ENCODE measurements around the gene ITPRIPL1.

Gene ITPRIPL1

DNA sequence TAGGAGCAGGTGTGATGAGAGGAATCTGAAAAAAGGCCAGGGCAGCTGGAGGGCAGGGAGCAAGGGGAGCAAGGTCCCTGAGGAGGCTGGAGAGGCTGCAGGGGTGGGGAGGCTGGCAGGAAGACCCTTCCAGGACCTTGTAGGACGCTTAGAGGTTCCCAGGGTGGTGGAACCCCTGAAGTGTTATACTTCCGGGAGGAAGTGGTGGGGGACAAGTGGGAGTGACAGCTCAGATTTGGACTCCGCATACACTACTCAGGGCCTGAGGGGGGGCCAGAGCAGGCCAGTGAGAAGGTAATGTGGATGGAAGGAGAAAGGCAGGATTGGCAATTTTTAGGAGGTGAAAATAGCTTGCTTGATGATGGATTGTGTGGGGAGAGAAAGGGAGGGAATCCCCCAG is 8.6 kb downstream of the ITPRIPL1 start:
- peaks cover 15% of the 10 kb centered on the region for H3K36me3 ChIP-seq
- no peaks in the 10 kb centered on the region for H3K27me3 ChIP-seq (ENCODE audit: insufficient read depth, low read depth, severe bottlenecking)
- no peak for DNase-seq
- H3K27ac ChIP-seq: no peak overlapping the region
- H3K9me3 ChIP-seq (ENCODE audit: severe bottlenecking): no peaks in the 10 kb centered on the region
- TF ChIP-seq, protein P1, sequence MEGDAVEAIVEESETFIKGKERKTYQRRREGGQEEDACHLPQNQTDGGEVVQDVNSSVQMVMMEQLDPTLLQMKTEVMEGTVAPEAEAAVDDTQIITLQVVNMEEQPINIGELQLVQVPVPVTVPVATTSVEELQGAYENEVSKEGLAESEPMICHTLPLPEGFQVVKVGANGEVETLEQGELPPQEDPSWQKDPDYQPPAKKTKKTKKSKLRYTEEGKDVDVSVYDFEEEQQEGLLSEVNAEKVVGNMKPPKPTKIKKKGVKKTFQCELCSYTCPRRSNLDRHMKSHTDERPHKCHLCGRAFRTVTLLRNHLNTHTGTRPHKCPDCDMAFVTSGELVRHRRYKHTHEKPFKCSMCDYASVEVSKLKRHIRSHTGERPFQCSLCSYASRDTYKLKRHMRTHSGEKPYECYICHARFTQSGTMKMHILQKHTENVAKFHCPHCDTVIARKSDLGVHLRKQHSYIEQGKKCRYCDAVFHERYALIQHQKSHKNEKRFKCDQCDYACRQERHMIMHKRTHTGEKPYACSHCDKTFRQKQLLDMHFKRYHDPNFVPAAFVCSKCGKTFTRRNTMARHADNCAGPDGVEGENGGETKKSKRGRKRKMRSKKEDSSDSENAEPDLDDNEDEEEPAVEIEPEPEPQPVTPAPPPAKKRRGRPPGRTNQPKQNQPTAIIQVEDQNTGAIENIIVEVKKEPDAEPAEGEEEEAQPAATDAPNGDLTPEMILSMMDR (IDR thresholded peaks at IDR 0.05; ENCODE audit: low read depth, low read length): no peak
- no peak overlapping the region for H3K4me3 ChIP-seq (ENCODE audit: low read depth, low read length)

DNA sequence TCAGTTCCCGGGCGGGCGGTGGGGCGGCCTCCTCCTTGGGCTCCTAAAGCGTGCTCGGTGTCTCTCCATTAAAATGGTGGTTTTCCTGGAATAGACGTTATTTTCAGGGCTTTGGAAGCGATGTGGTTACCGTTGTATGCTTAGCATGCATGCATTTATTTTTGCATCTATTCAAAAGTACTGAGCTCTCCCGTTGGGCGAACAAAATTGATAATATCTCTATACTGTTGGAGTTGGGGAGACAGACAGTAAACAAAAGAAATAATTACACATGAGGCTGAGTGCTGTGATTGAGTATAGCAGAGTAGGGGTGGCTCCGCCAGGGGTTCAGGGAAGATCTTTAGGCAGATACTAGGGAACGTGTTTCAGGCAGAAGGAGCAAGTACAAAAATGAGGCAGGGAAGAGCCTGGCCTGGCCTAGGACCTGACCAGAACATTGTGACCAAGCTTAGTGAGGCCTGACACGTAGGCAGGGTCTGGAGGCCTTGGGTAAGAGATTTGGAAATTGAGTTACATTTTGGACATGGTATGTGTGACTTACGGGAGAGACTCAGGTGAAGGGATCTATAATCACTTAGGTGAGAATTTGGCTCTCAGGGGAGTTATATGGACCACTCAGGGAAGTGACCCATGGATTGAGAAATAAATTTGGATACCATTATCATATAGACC is 11.1 kb downstream of the ITPRIPL1 start:
- Histone ChIP-seq H3K27me3 (ENCODE audit: insufficient read depth, low read depth, severe bottlenecking) (no peaks in the 10 kb centered on the region), H3K27ac (peak overlapping the region; percentile 96), H3K4me3 (ENCODE audit: low read depth, low read length) (peak overlapping the region; percentile 81), H3K9me3 (ENCODE audit: severe bottlenecking) (no peaks in the 10 kb centered on the region), H3K36me3 (peaks cover 14% of the 10 kb centered on the region)
- TF ChIP-seq, protein P1 (IDR thresholded peaks at IDR 0.05; ENCODE audit: low read depth, low read length): no peak
- DNase-seq: no peak

DNA sequence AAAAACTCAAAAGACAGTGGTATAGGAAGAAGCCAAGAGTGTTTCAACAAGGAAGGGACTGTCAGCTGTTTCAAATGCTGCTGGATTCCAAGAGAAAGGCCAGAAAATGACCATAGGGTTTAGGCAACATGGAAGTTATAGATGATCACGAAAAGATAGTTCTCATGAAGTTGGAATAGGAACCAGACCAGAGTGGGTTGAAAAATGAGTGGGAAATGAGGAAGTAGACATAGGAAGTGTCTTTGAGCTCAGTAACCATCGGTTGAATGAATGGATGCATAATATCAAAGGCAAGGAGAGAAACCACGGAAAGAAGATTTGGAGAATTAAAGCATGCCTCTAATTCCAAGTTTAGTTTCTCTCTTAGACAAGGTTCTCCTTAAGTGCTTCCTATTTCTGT is 11.8 kb downstream of the ITPRIPL1 start:
- DNase-seq: no peak
- Histone ChIP-seq H3K36me3 (peaks cover 17% of the 10 kb centered on the region), H3K27ac (peak overlapping the region; percentile 96), H3K4me3 (ENCODE audit: low read depth, low read length) (peak overlapping the region; percentile 81; the same call in 1 of the 2 replicates), H3K9me3 (ENCODE audit: severe bottlenecking) (no peaks in the 10 kb centered on the region), H3K27me3 (ENCODE audit: insufficient read depth, low read depth, severe bottlenecking) (no peaks in the 10 kb centered on the region)
- TF ChIP-seq, protein P1 (IDR thresholded peaks at IDR 0.05; ENCODE audit: low read depth, low read length): no peak

DNA sequence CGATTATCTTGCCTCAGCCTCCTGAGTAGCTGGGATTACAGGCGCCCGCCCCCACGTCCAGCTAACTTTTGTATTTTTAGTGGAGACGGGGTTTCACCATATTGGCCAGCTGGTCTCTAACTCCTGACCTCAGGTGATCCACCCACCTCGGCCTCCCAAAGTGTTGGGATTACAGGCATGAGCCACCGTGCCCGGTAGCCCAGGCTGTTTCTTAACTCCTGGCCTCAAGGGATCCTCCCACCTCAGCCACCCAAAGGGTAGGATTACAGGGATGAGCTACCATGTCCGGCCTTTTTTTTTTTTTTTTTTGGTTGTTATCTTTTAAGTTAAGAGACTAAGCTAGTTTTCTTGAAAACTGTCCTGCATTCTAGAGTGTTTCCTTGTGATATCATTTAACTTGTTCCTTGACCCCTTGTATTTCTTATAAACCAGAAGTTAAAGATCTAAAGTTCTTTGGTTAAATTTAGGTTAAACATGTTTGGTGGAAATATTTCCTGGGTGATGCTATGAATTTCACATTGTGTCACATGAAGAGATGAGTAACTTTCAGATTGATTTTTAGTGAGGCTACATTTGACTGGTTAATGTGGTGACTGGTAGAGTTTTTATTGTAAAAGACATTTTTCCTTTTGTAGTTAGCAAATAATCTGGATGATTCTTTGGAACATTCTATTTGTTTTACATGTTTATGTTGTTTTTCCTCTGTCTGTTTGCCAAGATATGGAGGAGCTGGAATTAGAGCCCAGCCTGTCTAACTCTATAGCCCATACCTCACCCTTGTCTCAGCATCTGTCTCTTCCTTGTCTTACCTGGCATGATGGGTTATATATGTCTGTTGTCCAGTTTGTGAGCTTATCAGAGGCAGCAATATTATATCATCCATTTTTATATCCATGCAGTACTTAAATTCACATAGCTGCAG is 15.6 kb downstream of the ITPRIPL1 start:
- no peak overlapping the region for H3K4me3 ChIP-seq (ENCODE audit: low read depth, low read length)
- peaks cover 50% of the 10 kb centered on the region for H3K36me3 ChIP-seq

DNA sequence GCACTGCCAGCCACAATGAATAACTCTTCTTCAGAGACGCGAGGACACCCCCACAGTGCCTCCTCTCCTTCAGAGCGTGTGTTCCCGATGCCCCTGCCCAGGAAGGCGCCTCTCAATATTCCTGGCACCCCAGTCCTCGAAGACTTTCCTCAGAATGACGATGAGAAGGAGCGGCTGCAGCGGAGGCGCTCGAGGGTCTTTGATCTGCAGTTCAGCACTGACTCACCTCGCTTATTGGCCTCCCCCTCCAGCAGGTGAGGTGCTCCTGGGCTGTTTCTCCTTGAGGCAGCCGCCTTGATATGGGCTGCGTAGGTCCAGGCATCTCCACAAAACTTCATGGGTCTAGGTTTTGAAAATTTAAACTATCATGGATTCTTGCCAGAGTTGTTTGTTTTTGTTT is 16.5 kb downstream of the ITPRIPL1 start:
- peak overlapping the region; percentile 63 for H3K27ac ChIP-seq
- TF ChIP-seq, protein P1 (IDR thresholded peaks at IDR 0.05; ENCODE audit: low read depth, low read length): no peak
- peaks cover 59% of the 10 kb centered on the region for H3K36me3 ChIP-seq
- no peak for DNase-seq
- no peaks in the 10 kb centered on the region for H3K27me3 ChIP-seq (ENCODE audit: insufficient read depth, low read depth, severe bottlenecking)
- no peaks in the 10 kb centered on the region for H3K9me3 ChIP-seq (ENCODE audit: severe bottlenecking)
- H3K4me3 ChIP-seq (ENCODE audit: low read depth, low read length): no peak overlapping the region

More for the DNA sequence above, 15.6 kb downstream of the ITPRIPL1 start:
- H3K27me3 ChIP-seq (ENCODE audit: insufficient read depth, low read depth, severe bottlenecking): no peaks in the 10 kb centered on the region
- peak overlapping the region; percentile 63 for H3K27ac ChIP-seq
- DNase-seq: peak; percentile 89
- no peaks in the 10 kb centered on the region for H3K9me3 ChIP-seq (ENCODE audit: severe bottlenecking)
- TF ChIP-seq, protein P1 (IDR thresholded peaks at IDR 0.05; ENCODE audit: low read depth, low read length): no peak
